ENCODE measurements around the gene STARD10. TPM values are rescaled to one million over a fixed set of nuclear protein-coding genes. Genes with fewer than 3 reads are reported as not detected.

STARD10 gene
- total and polyA plus RNA-seq, 9 of the 15 experiments (the other 6 are each of a cell fraction or from before 2014, with no cell fraction given) = 0.15 to 52.9 (median 32.3) TPM

DNA sequence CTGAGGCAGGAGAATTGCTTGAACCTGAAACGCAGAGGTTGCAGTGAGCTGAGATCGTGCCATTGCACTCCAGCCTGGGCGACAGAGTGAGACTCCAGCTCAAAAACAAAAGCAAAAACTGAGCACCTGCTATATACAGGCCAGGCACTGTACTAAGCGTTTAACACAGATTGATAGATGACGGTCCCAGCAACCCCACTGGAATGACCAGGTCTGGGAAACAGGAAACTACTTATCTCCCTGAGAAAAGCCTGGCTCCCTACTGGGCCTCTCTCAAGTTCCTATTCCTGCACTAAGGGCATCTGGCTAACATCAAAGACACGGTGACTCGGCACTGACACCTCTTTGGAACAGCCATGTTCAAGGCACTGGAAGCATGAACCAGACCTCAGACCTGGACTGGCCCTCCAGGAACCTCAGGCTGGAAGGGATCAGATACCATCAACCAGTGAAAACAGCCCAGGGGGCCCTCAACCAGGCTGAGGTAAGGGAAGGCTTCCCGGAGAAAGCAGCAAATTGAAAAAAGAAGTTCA, 58.3 kb downstream of the STARD10 start (continued):
- no peak for TF ChIP-seq RNF219 (CRISPR knock-in tag; IDR thresholded peaks at IDR 0.05)
- no peak for TF ChIP-seq SP1 (CRISPR knock-in tag; IDR thresholded peaks at IDR 0.05)
- no peak for TF ChIP-seq SLC30A9 (CRISPR knock-in tag; IDR thresholded peaks at IDR 0.05)
- no peak for TF ChIP-seq PRMT5 (CRISPR knock-in tag; IDR thresholded peaks at IDR 0.05)
- no peak for TF ChIP-seq FOXP1 (CRISPR knock-in tag; IDR thresholded peaks at IDR 0.05)
- TF ChIP-seq CREB3 (tag; conservative IDR thresholded peaks at IDR 0.05; ENCODE audit: low read depth) = no peak
- no peak; a peak in 1 of 3 replicates for TF ChIP-seq CBX3 (IDR thresholded peaks at IDR 0.05; ENCODE audit: borderline replicate concordance in 1 of 2, low read length in 2 of 2)
- TF ChIP-seq NKRF (IDR thresholded peaks at IDR 0.05; ENCODE audit: borderline replicate concordance) = no peak
- no peak for TF ChIP-seq GTF2F1 (IDR thresholded peaks at IDR 0.05; ENCODE audit: low read depth, low read length)
- TF ChIP-seq CC2D1A (IDR thresholded peaks at IDR 0.05) = no peak
- TF ChIP-seq TCFL5 (CRISPR knock-in tag; conservative IDR thresholded peaks at IDR 0.05) = no peak
- TF ChIP-seq SREBF2 (CRISPR knock-in tag; IDR thresholded peaks at IDR 0.05) = no peak
- no peak for TF ChIP-seq ZNF12 (CRISPR knock-in tag; IDR thresholded peaks at IDR 0.05)
- no peak for TF ChIP-seq HEY1 (CRISPR knock-in tag; IDR thresholded peaks at IDR 0.05; ENCODE audit: borderline replicate concordance)
- no peak for TF ChIP-seq ZNF263 (CRISPR knock-in tag; IDR thresholded peaks at IDR 0.05; ENCODE audit: borderline replicate concordance)
- peak; percentile 31; the same call in 1 of the 2 replicates for TF ChIP-seq CREM (IDR thresholded peaks at IDR 0.05; ENCODE audit: low read depth)
- no peak for TF ChIP-seq ZBED1 (IDR thresholded peaks at IDR 0.05)
- TF ChIP-seq ZNF766 (CRISPR knock-in tag; conservative IDR thresholded peaks at IDR 0.05) = no peak
- no peak for TF ChIP-seq CSDE1 (IDR thresholded peaks at IDR 0.05)

Data from K562 (cell line).